ENCODE measurements around the gene SLIT1.

SLIT1 gene

GRCh38 chr10:97016728-97017473, 168.9 kb downstream of the SLIT1 start:
- no peak for DNase-seq

- no peak for DNase-seq
Observed at GRCh38 chr10:97015240-97015639, 170.5 kb downstream of the SLIT1 start.

- no peak for DNase-seq
Observed at GRCh38 chr10:97013983-97014382, 171.8 kb downstream of the SLIT1 start.

- no peak for DNase-seq
Observed at GRCh38 chr10:97013568-97013967, 172.2 kb downstream of the SLIT1 start.

- no peak for DNase-seq
Observed at GRCh38 chr10:97012470-97012869, 173.3 kb downstream of the SLIT1 start.

GRCh38 chr10:97011397-97011796, 174.4 kb downstream of the SLIT1 start:
- no peak for DNase-seq

- DNase-seq: no peak
Observed at GRCh38 chr10:97010695-97011206, 175.0 kb downstream of the SLIT1 start.

GRCh38 chr10:97007417-97007816, 178.3 kb downstream of the SLIT1 start:
- no peak for DNase-seq

- DNase-seq: no peak
Observed at GRCh38 chr10:97006364-97006763, 179.4 kb downstream of the SLIT1 start.

- DNase-seq: no peak
Observed at GRCh38 chr10:97005349-97005748, 180.4 kb downstream of the SLIT1 start.

GRCh38 chr10:97004591-97004990, 181.2 kb downstream of the SLIT1 start:
- no peak for DNase-seq

- no peak for DNase-seq
Observed at GRCh38 chr10:97003804-97004201, 182.0 kb downstream of the SLIT1 start.

- DNase-seq: no peak
Observed at GRCh38 chr10:97003151-97003803, 182.5 kb downstream of the SLIT1 start.

GRCh38 chr10:97002670-97003069, 183.1 kb downstream of the SLIT1 start:
- no peak for DNase-seq

GRCh38 chr10:97001183-97001991, 184.4 kb downstream of the SLIT1 start:
- DNase-seq: no peak

- DNase-seq: no peak
Observed at GRCh38 chr10:97000487-97001182, 185.1 kb downstream of the SLIT1 start.

- DNase-seq: no peak
Observed at GRCh38 chr10:96999987-97000386, 185.8 kb downstream of the SLIT1 start.

GRCh38 chr10:96999337-96999736, 186.4 kb downstream of the SLIT1 start:
- DNase-seq: no peak

- DNase-seq: no peak
Observed at GRCh38 chr10:96998329-96998888, 187.3 kb downstream of the SLIT1 start.

- DNase-seq: no peak
Observed at GRCh38 chr10:96996275-96996965, 189.3 kb downstream of the SLIT1 start.

- no peak for DNase-seq
Observed at GRCh38 chr10:96995851-96996250, 189.9 kb downstream of the SLIT1 start.

GRCh38 chr10:96992721-96993120, 193.0 kb downstream of the SLIT1 start:
- no peak for DNase-seq
